ENCODE measurements around the gene MARK3. TPM values are rescaled to one million over a fixed set of nuclear protein-coding genes. Genes with fewer than 3 reads are reported as not detected.
A peak's percentile ranks its signal among the peaks of the same experiment; 100 is the strongest.

Gene MARK3
- total and polyA plus RNA-seq, 8 donors = 52.6 to 157 (median 95.0) TPM

GRCh38 chr14:103400537-103400936 is 15.3 kb downstream of the MARK3 start:
- TF ChIP-seq POLR2AphosphoS5 (IDR thresholded peaks at IDR 0.05) (no peak), CTCF (IDR thresholded peaks at IDR 0.05) (no peak), EP300 (IDR thresholded peaks at IDR 0.05) (no peak), POLR2A (IDR thresholded peaks at IDR 0.05) (no peak)
- Histone ChIP-seq H3K4me3 (no peak overlapping the region), H3K36me3 (peaks cover 4 to 5% (median 5%) of the 10 kb centered on the region in 4 donors), H3K9me3 (no peaks in the 10 kb centered on the region), H3K27me3 (no peaks in the 10 kb centered on the region), H3K27ac (peak overlapping the region in 3 of 5 donors; percentile 55 to 82 (median 70)), H3K4me1 (peaks cover 79 to 100% (median 89%) of the 10 kb centered on the region in 4 donors)
- no peak for DNase-seq
- intact Hi-C loops (cut with DNase I; ENCODE audit: low total_unique reads) = no loop called here
- 72 to 100% (median 83%) methylated on average over 4 of the region's 4 CpGs for WGBS, 5 donors

GRCh38 chr14:103401223-103402214 is 16.3 kb downstream of the MARK3 start:
- TF ChIP-seq EP300 (IDR thresholded peaks at IDR 0.05) = no peak
- TF ChIP-seq POLR2AphosphoS5 (IDR thresholded peaks at IDR 0.05) = no peak
- TF ChIP-seq POLR2A (IDR thresholded peaks at IDR 0.05) = no peak
- no peak for TF ChIP-seq CTCF (IDR thresholded peaks at IDR 0.05)
- Histone ChIP-seq H3K4me1 (peaks cover 72 to 100% (median 90%) of the 10 kb centered on the region in 4 donors), H3K36me3 (peaks cover 13 to 15% (median 14%) of the 10 kb centered on the region in 4 donors), H3K4me3 (no peak overlapping the region), H3K27me3 (no peaks in the 10 kb centered on the region), H3K9me3 (no peaks in the 10 kb centered on the region), H3K27ac (peak overlapping the region; percentile 5 to 77 (median 61))
- intact Hi-C loops (cut with DNase I; ENCODE audit: low total_unique reads) = no loop called here
- DNase-seq = peak in 1 of 2 donors; percentile 27
- WGBS, 5 donors = 65 to 74% (median 69%) methylated on average over 10 of the region's 10 CpGs

- H3K36me3 ChIP-seq = peaks cover 13 to 26% (median 23%) of the 10 kb centered on the region in 4 donors
- TF ChIP-seq EP300 (IDR thresholded peaks at IDR 0.05) = no peak
- no peak for TF ChIP-seq POLR2AphosphoS5 (IDR thresholded peaks at IDR 0.05)
- TF ChIP-seq POLR2A (IDR thresholded peaks at IDR 0.05) = no peak
- TF ChIP-seq CTCF (IDR thresholded peaks at IDR 0.05) = no peak
- H3K4me1 ChIP-seq = peaks cover 68 to 99% (median 84%) of the 10 kb centered on the region in 4 donors
- peak overlapping the region in 4 of 5 donors; percentile 47 to 77 (median 64) for H3K27ac ChIP-seq
- WGBS, 5 donors = 74 to 89% (median 78%) methylated on average over 2 of the region's 2 CpGs
- no peak overlapping the region for H3K4me3 ChIP-seq
- intact Hi-C loops (cut with DNase I; ENCODE audit: low total_unique reads) = no loop called here
- H3K9me3 ChIP-seq = no peaks in the 10 kb centered on the region
- H3K27me3 ChIP-seq = no peaks in the 10 kb centered on the region
- peak in 1 of 2 donors; percentile 34 for DNase-seq
These were observed 17.5 kb downstream of the MARK3 start for GRCh38 chr14:103402695-103403094.

GRCh38 chr14:103404032-103404918 is 19.1 kb downstream of the MARK3 start:
- no peaks in the 10 kb centered on the region for H3K27me3 ChIP-seq
- no peaks in the 10 kb centered on the region for H3K9me3 ChIP-seq
- intact Hi-C loops (cut with DNase I; ENCODE audit: low total_unique reads) = no loop called here
- peak overlapping the region; percentile 77 to 86 (median 81) for H3K27ac ChIP-seq
- WGBS, 5 donors = 29 to 50% (median 40%) methylated on average over 9 of the region's 9 CpGs
- peaks cover 19 to 34% (median 25%) of the 10 kb centered on the region in 4 donors for H3K36me3 ChIP-seq
- DNase-seq = peak in 1 of 2 donors; percentile 20
- H3K4me3 ChIP-seq = peak overlapping the region in 1 of 4 donors; percentile 38
- peaks cover 65 to 98% (median 86%) of the 10 kb centered on the region in 4 donors for H3K4me1 ChIP-seq
- TF ChIP-seq POLR2AphosphoS5 (IDR thresholded peaks at IDR 0.05) = no peak
- no peak for TF ChIP-seq EP300 (IDR thresholded peaks at IDR 0.05)
- TF ChIP-seq POLR2A (IDR thresholded peaks at IDR 0.05) = no peak
- no peak for TF ChIP-seq CTCF (IDR thresholded peaks at IDR 0.05)
